Left lobe of liver (tissue), 2 donors: ENCODE measurements around the gene CLRN3. TPM values are rescaled to one million over a fixed set of nuclear protein-coding genes. Genes with fewer than 3 reads are reported as not detected.

Experiments
- ATAC-seq: fragments of 200-7000 bp; cut with Tn5 transposase; one replicate; pipeline ENCODE4 v1.9.1; 2020; ENCODE audit warnings: mild to moderate bottlenecking, moderate library complexity
- DNase-seq: peaks from one replicate; pipeline ENCODE4 v3.0.0-alpha.2; 2020; ENCODE audit warnings: low spot score
- total RNA-seq: library from RNA; stranded (reverse); gene quantifications from one replicate; pipeline ENCODE4 v1.2.1, GENCODE V29; 2021
- donor health status: DM: no; HTN: no; CAD: no; lungs with moderate emphysema.
- donor health status: DM: no; HTN: yes; CAD: no.

CLRN3 gene, protein sequence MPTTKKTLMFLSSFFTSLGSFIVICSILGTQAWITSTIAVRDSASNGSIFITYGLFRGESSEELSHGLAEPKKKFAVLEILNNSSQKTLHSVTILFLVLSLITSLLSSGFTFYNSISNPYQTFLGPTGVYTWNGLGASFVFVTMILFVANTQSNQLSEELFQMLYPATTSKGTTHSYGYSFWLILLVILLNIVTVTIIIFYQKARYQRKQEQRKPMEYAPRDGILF
- total RNA-seq, result 25.1 TPM

GRCh38 chr10:127892743-127893142 lies at the start of gene CLRN3:
Gene CLRN3, minus strand, starts transcription at chr10:127892941. Its CDS starts 157 bp downstream, at chr10:127892784.
- DNase-seq (no peak), ATAC-seq (peak; percentile 86)

DNA sequence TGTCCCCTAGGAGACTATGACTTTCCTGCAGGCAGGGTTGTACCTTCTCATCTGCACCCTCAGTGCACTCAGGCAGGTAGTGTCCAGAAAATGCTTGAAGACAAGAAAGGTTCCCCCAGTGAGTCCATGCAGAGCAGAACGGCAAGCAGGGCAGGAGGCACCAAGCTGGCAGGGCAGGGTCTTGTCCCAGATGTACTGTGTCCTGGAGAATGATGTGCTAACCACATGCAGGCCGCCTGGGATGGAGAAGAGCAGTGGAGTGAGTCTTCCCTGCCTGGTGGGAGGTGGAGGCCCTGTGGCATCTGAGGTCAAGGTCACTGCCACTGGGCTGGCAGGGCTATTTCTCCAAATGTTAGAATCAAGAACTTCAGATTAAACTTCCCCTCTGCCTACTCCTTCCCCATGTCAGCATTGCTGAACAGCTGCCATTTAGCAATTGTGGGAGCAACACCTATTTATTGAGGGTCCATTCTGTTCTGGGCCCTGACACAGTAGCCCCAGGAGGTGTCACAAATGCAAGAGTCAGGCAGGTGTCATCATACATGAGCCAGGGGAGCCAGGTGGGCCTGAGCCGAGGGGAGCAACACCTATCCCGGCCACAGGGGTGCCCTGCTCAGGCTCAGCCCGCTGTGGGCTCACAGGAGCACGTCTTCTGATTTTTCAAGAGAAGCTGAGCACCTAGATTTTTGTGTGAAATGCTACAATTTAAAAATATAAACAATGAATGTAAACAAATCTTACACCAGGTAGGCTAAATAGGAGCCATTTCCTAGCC lies 48.3 kb upstream of the CLRN3 start:
- ATAC-seq (no peak), DNase-seq (no peak)

GRCh38 chr10:127939786-127940330 lies 47.1 kb upstream of the CLRN3 start:
- no peak for DNase-seq
- no peak for ATAC-seq

DNA sequence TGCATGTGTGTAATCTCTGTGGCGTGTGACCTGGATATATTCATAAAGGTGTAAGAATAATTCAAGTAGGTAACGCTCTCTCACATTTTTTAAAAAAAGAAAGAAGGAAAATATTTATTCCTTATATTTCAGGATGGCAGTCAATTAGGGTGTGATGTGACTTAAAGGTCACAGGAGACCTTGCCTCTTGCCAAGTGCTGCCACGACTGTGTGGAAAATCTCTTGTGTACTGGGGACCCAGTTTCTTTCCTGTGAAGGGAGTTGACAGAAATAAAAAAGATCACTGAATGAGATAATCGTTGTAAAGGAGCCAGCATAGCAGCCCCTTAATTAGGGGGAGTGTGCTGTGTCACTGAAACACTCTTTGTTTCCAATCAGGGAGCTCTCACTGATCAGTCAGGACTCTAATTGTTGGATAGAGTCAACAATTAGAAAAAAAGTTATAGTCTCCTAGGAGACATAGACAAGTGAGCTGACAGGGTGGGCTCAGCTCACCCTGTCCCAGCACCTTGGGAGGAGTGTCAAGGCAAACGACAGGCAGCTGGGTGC lies 45.2 kb upstream of the CLRN3 start:
- DNase-seq (no peak), ATAC-seq (no peak)

DNA sequence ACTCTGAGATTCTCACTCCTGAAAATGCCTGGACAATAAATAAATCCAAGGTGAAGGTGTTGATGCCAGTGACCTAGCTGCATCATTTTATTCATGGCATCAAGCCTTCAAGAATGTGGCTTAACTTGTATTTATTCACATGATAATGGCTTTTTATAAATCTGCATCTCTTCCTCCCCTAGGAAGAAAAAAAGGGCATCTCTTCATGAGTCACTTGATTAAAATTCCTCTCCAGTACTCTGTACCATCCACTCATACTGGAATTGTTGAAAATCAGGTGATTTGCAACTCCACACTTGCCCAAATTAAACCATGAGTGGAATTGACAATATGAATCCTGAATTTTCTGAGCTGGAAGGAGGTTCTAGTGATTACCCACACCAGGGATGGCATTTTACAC lies 44.3 kb upstream of the CLRN3 start:
- no peak for ATAC-seq

DNA sequence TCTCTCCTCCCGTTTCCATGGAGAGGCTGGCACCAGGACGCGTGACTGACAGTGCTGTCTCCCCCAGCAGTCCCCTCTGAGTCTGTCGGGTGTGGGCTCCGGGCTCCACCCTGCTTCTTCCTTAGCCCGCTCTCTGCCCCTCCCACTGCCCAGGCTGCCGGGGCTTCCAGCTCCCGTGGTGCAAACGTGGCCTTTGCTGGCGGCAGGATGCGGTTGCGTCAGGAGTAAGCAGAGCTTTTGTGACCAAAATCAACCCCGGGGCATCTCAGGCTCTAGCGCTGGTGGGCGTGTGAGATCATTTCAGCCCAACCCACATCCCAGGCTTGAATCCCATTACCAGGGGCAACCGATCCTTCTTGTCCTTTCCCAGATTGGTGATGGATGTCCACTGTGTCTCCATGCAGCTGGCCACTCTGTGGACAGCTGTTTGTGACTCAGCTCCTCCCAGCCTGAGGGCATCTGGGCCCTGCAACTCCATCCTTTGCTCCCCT lies 42.4 kb upstream of the CLRN3 start:
- DNase-seq (no peak), ATAC-seq (no peak)

More for the DNA sequence above, 44.3 kb upstream of the CLRN3 start:
- no peak for DNase-seq

DNA sequence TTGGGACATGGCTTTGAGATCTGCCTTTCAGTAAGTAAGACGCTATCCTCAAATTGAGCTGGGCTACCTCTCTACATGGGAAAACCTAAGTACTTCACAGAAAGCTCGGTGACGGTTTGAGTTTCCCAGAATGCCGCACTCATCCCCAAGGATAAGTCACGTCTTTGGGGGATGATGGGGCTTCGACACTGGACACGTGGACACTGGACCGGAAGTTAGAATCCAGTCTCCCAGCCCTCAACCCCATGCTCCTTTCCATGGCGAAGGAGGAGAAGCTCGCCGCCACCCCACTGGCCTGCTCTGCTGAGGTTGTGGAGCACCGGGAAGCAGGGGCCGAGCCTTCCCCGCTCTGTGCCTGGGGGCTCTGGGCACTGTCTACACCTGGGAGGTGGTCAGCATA lies 41.6 kb upstream of the CLRN3 start:
- ATAC-seq (no peak), DNase-seq (no peak)

DNA sequence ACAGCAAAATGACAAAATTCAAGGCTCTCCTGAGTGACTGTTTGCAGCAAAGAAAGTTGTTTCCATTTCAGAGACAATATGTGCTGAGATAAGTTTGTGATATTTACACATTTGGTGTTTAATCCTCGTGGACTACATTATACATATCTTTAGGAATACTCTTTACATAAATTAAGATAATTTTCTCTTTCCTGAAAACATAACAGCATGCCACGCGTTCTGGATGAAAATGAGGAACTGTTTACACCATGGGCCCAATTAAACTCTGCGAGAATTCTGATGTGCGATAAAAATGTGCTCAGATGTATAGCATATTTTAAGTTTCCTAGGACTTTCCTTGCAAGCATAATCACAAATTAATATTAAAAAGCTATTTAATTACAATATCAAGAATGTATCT lies 40.5 kb upstream of the CLRN3 start:
- ATAC-seq, result no peak
- no peak for DNase-seq

GRCh38 chr10:127932521-127933270 lies 40.0 kb upstream of the CLRN3 start:
- no peak for DNase-seq
- ATAC-seq, result no peak

DNA sequence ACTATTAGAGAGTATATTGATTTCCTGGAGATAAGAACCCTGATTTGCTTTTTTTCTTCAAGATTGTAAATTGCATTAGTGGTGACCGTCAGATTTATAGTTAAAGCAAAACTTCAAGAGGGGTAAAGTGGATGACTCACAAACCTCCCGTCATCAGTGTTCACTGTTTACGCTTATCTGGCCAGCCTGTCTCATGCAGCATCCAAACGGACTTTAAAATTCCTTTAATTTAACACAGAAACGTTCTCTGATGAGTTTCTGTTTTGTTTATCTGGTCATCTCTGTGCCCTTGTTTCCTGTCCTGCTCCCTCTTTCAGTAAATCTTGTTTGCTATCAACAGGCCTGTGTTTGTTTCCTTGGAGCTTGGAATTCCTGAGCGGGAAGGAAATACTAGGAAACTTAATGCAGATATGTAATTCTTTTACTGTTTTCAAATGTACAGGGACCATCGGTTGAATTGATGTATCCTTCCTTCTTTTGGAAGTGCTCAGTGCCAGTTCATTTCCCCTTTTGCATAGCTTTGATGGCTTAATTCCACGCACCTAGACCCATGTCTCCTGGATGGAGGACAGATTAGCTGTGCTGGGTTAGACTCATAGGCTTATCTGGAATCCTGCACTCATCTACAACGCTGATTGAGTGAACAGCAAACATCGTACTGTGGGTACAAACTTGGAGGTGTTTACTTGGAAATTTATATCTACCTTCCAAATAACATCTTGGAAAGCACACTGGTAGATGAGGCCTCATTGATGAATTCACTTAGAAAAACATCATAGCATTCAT lies 35.5 kb upstream of the CLRN3 start:
- no peak for ATAC-seq
- DNase-seq, result no peak

DNA sequence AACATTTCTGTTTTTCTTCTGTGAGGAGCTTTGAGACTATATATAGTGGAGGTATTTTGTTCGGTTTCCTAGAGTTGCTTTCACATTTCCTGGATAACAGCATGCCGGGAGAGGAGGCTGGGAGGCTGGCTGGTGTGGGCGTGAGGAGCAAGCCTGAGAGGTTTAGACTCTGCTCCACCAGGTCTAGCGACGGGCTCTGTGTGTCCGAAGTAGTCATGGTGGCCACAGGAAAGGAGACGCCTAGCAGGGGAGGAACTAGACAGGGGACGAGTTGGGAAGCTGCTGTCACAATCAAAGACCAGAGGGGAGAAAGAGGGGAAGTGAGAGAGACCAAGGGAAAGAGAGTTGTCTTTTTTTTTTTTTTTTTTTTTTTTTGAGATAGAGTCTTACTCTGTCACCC lies 33.7 kb upstream of the CLRN3 start:
- ATAC-seq, result peak; percentile 42
- no peak for DNase-seq

DNA sequence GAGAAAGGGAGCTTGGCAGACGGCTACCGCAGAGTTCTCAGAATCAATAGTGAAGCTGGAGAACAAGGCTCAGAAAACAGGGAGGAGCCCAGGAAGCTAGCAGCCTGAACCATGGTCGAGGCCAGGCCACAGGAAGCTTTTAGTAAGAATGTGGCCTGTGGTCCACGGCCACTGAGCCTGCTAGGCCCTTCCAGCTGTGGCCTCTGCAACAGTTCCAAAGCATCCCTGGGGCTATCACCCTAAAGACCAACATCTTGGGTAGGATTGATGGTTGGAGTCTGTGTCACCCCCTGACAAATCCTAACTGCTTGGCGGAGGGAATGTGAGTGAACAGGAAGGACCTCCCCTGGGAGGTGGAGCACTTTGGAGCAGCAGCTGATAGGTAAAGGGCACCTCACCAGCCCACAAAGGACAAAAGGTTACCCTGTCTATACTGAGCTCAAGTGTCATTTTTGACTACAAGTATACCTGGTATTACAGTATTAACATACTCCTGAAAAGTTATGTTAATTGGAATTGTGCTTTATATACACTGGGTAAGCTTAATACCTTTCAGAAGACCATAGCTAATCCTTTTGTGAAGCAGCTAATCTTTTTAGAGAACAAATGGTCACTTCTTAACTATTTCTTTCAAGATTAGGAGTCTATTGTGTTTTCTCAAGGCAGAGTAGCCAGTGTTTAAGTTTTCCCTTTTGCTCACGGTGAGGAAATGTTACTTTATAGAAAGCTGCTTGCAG lies 32.9 kb upstream of the CLRN3 start:
- ATAC-seq, result no peak
- DNase-seq, result no peak

- no peak for DNase-seq
- no peak for ATAC-seq
These were observed 30.9 kb upstream of the CLRN3 start for GRCh38 chr10:127923646-127924045.

DNA sequence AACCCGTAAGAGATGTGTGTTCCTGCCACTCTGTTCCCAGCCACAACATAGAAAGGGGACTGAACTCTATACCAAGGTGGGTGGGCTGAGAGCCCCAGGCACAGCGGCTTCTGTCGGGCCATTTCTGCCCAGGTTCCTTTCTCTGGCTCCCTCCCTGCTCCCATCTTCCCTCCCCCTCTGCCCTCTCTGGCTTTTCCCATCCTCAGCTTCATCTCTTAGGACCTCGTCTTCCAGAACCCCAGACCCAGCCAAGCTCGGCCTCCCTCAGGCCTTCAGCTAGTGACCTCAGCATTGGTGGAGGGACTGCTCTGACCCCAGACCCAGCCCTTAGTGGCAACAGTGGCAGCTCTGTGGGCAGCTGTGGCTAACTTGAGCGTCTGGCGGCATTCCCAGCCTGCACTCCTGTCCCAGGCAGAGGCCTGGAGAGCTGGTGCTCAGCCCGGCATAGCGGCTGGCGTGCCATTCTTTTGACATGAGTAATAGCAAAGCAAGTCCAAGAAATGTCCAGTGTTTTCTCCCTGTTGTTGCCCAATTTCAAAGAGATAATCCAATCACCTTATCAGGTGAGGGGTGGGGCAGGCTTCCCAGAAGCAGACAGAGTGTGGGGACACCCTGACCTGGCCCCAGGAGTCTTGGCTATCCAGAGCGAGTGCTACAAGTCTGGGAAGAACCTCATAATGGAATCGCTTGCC lies 30.1 kb upstream of the CLRN3 start:
- DNase-seq (no peak), ATAC-seq (peak; percentile 32)

- no peak for DNase-seq
- ATAC-seq, result no peak
These were observed 29.5 kb upstream of the CLRN3 start for GRCh38 chr10:127922206-127922605.

GRCh38 chr10:127921753-127922145 lies 29.0 kb upstream of the CLRN3 start:
- DNase-seq (no peak), ATAC-seq (peak; percentile 40)

- DNase-seq (no peak), ATAC-seq (no peak)
These were observed 28.5 kb upstream of the CLRN3 start for GRCh38 chr10:127921075-127921752.

- ATAC-seq (no peak), DNase-seq (no peak)
These were observed 27.7 kb upstream of the CLRN3 start for GRCh38 chr10:127920306-127921074.
